ENCODE results near the gene FOXO1.

FOXO1 gene

GRCh38 chr13:40546047-40546446 lies 120.4 kb downstream of the FOXO1 start:
- no peak for DNase-seq (ENCODE audit: low spot score)

GRCh38 chr13:40540328-40541044 lies 126.0 kb downstream of the FOXO1 start:
- DNase-seq (ENCODE audit: low spot score) = no peak

- DNase-seq (ENCODE audit: low spot score) = no peak
Measured at GRCh38 chr13:40539576-40540327, 126.7 kb downstream of the FOXO1 start.

DNA sequence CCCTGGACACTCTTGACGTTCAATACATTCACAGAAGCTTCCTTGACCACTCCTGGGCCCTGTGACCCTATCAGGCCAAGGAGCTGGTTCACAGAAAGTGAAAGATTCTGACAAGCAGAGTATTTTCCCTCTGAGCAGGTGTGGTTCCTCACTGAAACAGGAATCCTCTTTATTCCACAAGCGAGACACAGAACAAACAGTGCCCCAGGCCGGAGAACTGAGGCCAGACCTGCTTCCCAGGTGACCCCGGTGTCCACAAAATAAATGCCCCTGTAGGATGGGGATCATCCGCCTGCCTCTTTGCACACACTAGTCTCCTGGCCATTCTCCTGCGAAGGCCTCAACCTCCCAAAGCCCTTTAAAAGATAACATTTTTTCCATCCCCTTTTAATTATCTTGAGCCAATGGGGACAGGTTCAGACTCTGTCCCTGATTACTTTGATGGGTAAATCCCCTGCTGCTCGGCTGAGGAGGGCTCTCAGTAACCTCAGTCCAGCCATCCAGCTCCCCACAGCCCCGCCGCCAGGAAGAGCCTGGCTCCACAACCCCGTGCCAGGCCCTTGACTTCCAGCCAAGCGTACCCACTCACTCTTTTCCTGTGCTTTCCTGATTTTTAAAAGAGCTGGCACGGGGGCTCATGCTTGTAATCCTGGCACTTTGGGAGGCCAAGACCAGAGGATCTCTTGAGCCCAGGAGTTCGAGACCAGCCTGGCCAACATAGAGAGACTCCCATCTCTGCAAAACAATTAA lies 129.1 kb downstream of the FOXO1 start:
- no peak for DNase-seq (ENCODE audit: low spot score)

DNA sequence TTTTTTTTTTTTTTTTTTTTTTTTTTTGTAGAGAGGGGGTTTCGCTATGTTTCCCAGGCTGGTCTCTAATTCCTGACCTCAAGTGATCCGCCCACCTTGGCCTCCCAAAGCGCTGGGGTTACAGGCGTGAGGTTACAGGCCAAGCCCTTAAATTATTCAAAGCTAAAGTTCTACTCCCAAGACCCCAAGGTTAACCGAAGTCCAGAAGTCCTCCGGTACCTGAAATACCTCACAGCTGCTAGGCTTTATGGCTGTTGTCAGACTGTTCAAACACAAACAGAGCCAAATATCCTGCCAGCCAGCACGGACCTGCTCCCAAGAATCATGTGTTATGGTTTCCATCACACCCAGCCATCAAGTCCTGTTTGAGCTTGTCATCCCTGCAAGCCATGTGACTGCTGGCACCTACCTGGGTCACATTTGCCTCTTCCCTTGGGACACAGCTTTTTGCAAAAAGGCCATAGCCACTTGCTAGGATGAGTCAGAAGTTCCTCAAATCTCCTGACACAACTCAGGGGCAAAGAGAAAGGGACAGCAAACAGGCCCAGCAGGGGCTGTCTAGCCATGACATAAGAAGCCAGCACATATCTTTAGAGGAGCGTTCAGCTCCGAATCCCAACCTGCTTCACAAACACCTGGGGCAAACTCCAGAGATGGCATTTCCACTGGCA lies 129.9 kb downstream of the FOXO1 start:
- DNase-seq (ENCODE audit: low spot score) = no peak

GRCh38 chr13:40535345-40535836 lies 131.1 kb downstream of the FOXO1 start:
- no peak for DNase-seq (ENCODE audit: low spot score)

DNA sequence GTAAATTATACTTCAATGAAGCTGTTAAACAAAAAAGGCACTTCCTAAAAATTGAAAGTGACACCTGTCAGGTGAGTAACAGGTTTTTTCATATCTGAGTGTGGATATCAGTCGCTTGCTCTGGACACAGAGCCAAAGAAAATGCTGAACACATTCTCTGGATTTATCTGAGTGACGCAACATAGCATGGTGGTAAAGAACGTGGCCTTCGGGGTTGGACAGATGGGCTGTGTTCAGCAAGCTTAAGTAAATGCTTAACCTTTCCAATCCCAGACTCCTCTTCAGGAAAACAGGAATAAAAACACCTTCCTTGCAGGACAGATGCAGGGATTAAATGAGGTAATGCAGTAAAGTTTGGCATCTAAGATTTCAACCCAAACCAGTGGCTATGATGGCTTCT lies 132.0 kb downstream of the FOXO1 start:
- DNase-seq (ENCODE audit: low spot score) = no peak

DNA sequence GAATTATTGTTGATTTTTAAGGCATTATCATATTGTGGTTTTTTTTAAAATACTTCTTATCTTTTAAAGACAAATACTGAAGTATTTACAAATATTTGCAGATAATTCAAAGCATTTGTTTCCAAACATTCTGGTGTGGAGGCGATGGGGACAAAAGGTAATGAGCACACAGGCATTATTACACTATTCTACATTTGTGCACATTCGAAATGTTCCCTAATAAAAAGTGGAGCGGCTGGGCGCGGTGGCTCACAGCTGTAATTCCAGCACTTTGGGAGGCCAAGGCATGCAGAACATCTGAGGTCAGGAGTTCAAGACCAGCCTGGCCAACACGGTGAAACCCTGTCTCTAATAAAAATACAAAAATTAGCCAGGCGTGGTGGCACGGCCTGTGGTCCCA lies 133.4 kb downstream of the FOXO1 start:
- DNase-seq (ENCODE audit: low spot score) = no peak

- DNase-seq (ENCODE audit: low spot score) = no peak
Measured at GRCh38 chr13:40530961-40531360, 135.5 kb downstream of the FOXO1 start.

- DNase-seq (ENCODE audit: low spot score) = no peak
Measured at GRCh38 chr13:40528881-40529280, 137.6 kb downstream of the FOXO1 start.

GRCh38 chr13:40527914-40528313 lies 138.5 kb downstream of the FOXO1 start:
- no peak for DNase-seq (ENCODE audit: low spot score)

DNA sequence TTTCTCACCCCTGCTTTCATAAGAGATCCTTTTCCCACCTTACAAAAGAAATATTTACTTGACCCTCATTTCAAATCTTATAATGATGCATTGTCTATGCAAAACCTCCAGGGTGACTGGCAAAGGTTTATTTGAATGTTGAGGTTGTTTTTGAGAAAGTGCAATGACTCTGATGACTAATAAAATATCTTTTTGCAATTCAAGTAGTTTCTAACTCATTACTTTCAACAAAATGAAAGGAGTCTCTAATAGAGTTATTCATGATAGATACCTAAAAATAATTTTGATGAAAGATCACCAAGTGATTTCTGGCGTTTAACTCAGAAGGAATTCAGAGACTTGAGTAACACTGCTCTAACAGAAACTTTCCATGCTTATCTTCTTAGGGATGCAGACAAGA lies 144.2 kb downstream of the FOXO1 start:
- no peak for DNase-seq (ENCODE audit: low spot score)

DNA sequence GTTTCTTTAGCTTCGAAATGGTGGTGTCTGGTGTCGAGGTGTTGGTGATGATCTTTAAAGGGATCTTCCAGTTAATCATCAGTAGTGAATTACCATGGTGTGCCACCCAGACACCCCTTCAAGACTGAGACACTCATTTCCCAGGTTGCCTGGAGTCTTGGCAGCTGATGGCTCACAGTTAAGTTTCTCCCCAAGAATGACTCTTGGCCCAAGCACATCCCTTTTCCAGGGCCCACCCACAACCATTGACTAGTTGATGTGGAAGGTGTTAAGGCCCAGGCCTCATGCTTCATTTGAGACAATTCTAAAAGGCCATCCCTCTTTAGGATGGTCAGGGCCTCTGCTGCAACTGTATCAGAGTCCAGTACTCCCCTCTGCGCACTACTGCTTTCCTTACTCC lies 145.5 kb downstream of the FOXO1 start:
- DNase-seq (ENCODE audit: low spot score) = no peak

GRCh38 chr13:40519637-40520036 lies 146.8 kb downstream of the FOXO1 start:
- DNase-seq (ENCODE audit: low spot score) = no peak

GRCh38 chr13:40518481-40518882 lies 148.0 kb downstream of the FOXO1 start:
- no peak for DNase-seq (ENCODE audit: low spot score)

DNA sequence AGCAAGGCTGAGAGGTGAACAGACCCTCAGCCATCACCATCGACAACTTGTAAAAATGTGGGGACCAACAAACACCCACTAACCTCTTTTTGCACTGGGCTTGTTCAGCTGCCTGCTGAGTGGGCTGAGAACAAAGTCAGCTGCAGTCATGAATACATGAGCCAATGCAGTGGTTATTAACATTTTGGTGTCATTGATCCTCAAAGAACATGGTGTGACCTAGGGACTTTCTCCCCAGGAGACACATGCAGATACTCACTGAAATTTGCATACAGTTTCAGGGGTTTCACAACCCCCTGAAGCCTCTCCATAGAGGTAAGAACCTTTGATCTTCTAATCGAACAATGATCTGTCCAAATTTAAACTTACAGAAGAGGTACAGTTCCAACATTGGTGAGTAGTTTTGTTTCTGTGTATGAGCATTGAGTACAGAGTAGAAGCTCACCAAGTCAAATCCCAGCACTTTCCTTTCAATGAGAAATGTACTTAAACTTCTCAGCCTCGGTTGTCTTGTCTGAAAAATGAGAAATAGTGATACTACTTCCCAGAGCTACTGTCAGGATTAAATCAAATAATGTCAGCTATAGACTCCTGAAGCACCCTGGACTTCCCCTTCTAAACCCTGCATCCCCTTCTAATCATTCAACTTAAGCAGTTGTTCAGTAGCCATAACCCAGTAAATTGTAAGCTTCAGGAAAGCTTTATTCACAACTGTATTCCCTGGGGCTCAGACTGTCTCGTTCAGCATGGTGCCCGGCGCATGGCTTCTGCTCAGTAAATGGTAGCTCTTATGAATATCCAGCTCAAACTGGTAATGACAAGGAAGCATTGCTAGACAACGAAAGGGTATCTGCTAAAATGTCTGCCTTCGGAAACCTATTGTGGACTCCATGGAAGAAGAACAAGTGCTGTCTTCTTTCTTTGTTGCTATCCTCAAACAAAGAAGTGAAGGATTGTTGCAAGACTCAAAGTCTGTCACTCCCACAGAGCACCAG lies 148.7 kb downstream of the FOXO1 start:
- no peak for DNase-seq (ENCODE audit: low spot score)

- no peak for DNase-seq (ENCODE audit: low spot score)
Measured at GRCh38 chr13:40515702-40516101, 150.7 kb downstream of the FOXO1 start.

- no peak for DNase-seq (ENCODE audit: low spot score)
Measured at GRCh38 chr13:40514802-40515201, 151.6 kb downstream of the FOXO1 start.

- DNase-seq (ENCODE audit: low spot score) = no peak
Measured at GRCh38 chr13:40509876-40510275, 156.6 kb downstream of the FOXO1 start.

DNA sequence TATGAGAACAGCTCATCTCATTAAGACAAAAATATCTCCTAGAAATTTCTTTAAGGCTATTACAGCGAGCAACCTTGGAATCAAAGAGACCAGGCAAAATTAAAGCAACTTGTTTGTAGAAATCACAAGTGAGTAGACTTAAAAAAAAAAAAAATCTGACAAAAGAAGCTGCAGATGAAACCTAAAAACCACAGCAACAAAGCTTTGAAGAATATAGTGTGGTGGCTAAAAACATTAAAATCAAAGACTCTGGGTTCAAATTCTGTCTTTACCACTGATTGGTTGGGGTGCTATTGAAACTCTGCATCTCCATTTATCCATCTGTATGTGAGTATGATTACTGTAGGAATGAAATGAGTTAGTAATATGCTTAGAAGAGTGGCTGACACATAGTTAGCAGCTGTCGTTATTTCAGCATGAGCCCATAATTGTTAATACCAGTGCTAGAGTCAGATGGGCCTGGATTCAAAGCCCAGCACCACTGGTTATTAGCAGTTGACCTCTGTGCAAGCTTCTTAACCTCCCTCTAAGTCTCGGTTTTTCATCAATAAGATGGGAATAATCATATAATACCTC lies 157.6 kb downstream of the FOXO1 start:
- DNase-seq (ENCODE audit: low spot score) = no peak

DNA sequence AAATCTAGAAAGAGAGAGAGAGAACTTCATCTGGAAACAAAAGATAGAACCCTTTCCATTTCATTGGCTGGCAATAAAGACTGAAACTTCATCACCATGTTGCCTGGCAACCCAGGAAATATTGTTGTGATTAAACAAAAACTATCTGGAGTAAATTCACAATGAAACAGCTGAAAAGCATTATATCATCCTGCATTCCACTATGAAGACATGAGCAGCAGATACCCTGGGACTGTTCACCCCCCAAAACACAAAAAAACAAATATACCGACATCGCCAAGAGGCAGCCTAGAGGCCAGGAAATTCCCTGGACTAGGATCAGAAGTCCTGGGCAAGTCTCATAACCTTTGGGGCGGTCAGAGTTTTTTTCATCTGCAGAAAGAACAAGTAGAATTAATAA lies 158.3 kb downstream of the FOXO1 start:
- no peak for DNase-seq (ENCODE audit: low spot score)
